ENCODE results near the gene PCDHGC3. TPM values are rescaled to one million over a fixed set of nuclear protein-coding genes. Genes with fewer than 3 reads are reported as not detected.

Gene PCDHGC3
- total RNA-seq, 2 experiments from 2014 or later = 27.2 to 59.7 TPM

GRCh38 chr5:141506381-141507155, 30.8 kb downstream of the PCDHGC3 start:
- peak overlapping the region; percentile 65 for H3K4me3 ChIP-seq (ENCODE audit: low read depth, low read length, poor library complexity, severe bottlenecking)
- CTCF ChIA-PET (ENCODE audit: unreplicated experiment) = interaction anchor here (0.8 to 9.6 kb wide), 5 partner anchors 20 to 43 kb away, joined by 3 to 138 read pairs (median 5); partner anchors contain the start of gene PCDHGC3
- no peaks in the 10 kb centered on the region for H3K9me2 ChIP-seq (ENCODE audit: insufficient read depth, low read length)
- peak overlapping the region; percentile 94 for H3K4me2 ChIP-seq (ENCODE audit: low read length)
- no peak for TF ChIP-seq EZH2phosphoT487 (IDR thresholded peaks at IDR 0.05; ENCODE audit: borderline replicate concordance, low read depth, low read length)
- TF ChIP-seq CTCF (conservative IDR thresholded peaks at IDR 0.05; ENCODE audit: low read length) = no peak
- peak; percentile 55 for DNase-seq (ENCODE audit: low spot score)
- H2AFZ ChIP-seq (ENCODE audit: low read length) = no peak overlapping the region
- H3K79me2 ChIP-seq (ENCODE audit: insufficient read depth, low read depth, low read length) = peaks cover 12% of the 10 kb centered on the region; the same call in 1 of the 2 replicates
- peaks cover 92% of the 10 kb centered on the region for H3K4me1 ChIP-seq (ENCODE audit: insufficient read depth, low read length, poor library complexity, severe bottlenecking)
- intact Hi-C loops (cut with micrococcal nuclease; ENCODE audit: unreplicated experiment) = loop anchor here (1.0 to 2.0 kb wide), 4 partner anchors 23 to 50 kb away; partner anchors contain the start of gene PCDHGC3
- peak overlapping the region; percentile 99 for H3K27ac ChIP-seq (ENCODE audit: low read depth, low read length, poor library complexity, severe bottlenecking)
- POLR2A ChIA-PET = interaction anchor here (0.5 to 17.7 kb wide), 10 partner anchors 9 to 1394 kb away, joined by 3 to 328 read pairs (median 6); partner anchors contain the start of genes PCDHGB3, PCDHGC3, PCDHGC4 and PCDHGC5
- H3K9me3 ChIP-seq (ENCODE audit: low read length) = no peaks in the 10 kb centered on the region
- H4K20me1 ChIP-seq (ENCODE audit: insufficient read depth, low read length) = no peaks in the 10 kb centered on the region
- peaks cover 47% of the 10 kb centered on the region for H3K36me3 ChIP-seq (ENCODE audit: insufficient read depth, low read length)
- no TSS peak for BruUV-seq (replicated peaks)

- no peaks in the 10 kb centered on the region for H3K9me2 ChIP-seq (ENCODE audit: insufficient read depth, low read length)
- H3K27ac ChIP-seq (ENCODE audit: low read depth, low read length, poor library complexity, severe bottlenecking) = peak overlapping the region; percentile 99
- H3K79me2 ChIP-seq (ENCODE audit: insufficient read depth, low read depth, low read length) = peaks cover 15% of the 10 kb centered on the region; the same call in 1 of the 2 replicates
- ChIA-PET POLR2A (interaction anchor here (0.6 to 17.7 kb wide), 13 partner anchors 8 to 898 kb away, joined by 3 to 328 read pairs (median 5); partner anchors contain the start of genes PCDHGB3, PCDHGC3, PCDHGC4 and PCDHGC5), CTCF (ENCODE audit: unreplicated experiment) (interaction anchor here (0.8 to 9.6 kb wide), 6 partner anchors 19 to 42 kb away, joined by 3 to 138 read pairs (median 4); partner anchors contain the start of gene PCDHGC3)
- no peak overlapping the region for H2AFZ ChIP-seq (ENCODE audit: low read length)
- no peaks in the 10 kb centered on the region for H3K9me3 ChIP-seq (ENCODE audit: low read length)
- H3K4me1 ChIP-seq (ENCODE audit: insufficient read depth, low read length, poor library complexity, severe bottlenecking) = peaks cover 96% of the 10 kb centered on the region
- intact Hi-C loops (cut with micrococcal nuclease; ENCODE audit: unreplicated experiment) = loop anchor here (1.0 to 2.0 kb wide), 4 partner anchors 22 to 49 kb away; partner anchors contain the start of gene PCDHGC3
- DNase-seq (ENCODE audit: low spot score) = peak; percentile 90
- H4K20me1 ChIP-seq (ENCODE audit: insufficient read depth, low read length) = no peaks in the 10 kb centered on the region
- BruUV-seq (replicated peaks) = no TSS peak
- TF ChIP-seq EZH2phosphoT487 (IDR thresholded peaks at IDR 0.05; ENCODE audit: borderline replicate concordance, low read depth, low read length) (no peak), CTCF (conservative IDR thresholded peaks at IDR 0.05; ENCODE audit: low read length) (no peak)
- peaks cover 50% of the 10 kb centered on the region for H3K36me3 ChIP-seq (ENCODE audit: insufficient read depth, low read length)
- H3K4me3 ChIP-seq (ENCODE audit: low read depth, low read length, poor library complexity, severe bottlenecking) = peak overlapping the region; percentile 65
- peak overlapping the region; percentile 94 for H3K4me2 ChIP-seq (ENCODE audit: low read length)
Measured at GRCh38 chr5:141507387-141508091, 31.8 kb downstream of the PCDHGC3 start.
